Gastroesophageal sphincter (tissue), 3 donors: ENCODE results near the gene CPA2.

ENCODE experiments used
- CTCF ChIP-seq, 4 experiments: fragments of 200-600 bp in 2 of 4; fragments of 450-650 bp in 2 of 4; sonication (generic) in 1 of 4; IDR thresholded peaks; one replicate each; pipeline ENCODE4 v1.5.1; 2017 to 2019; ENCODE audit warnings: antibody characterized with exemption in 4 of 4, mild to moderate bottlenecking in 2 of 4, moderate library complexity in 2 of 4
- POLR2A ChIP-seq, 2 donors: fragments of 450-650 bp; IDR thresholded peaks; one replicate each; pipeline ENCODE4 v1.6.1; 2017; ENCODE audit warnings: antibody characterized with exemption in 2 of 2, mild to moderate bottlenecking in 2 of 2, moderate library complexity in 1 of 2

GRCh38 chr7:130289478-130289877 is 22.8 kb downstream of the CPA2 start:
- TF ChIP-seq POLR2A (IDR thresholded peaks at IDR 0.05) = no peak
- TF ChIP-seq CTCF (IDR thresholded peaks at IDR 0.05) = no peak
